ACC112 (cell line): ENCODE data around the gene SBK1.

Experiments used
- H2AFZ ChIP-seq: fragments of 200-600 bp; sonication (generic); one replicate; pipeline ENCODE4 v1.6.0; 2017; ENCODE audit warnings: antibody characterized with exemption, low read length; ENCODE audit not compliant: unreplicated experiment
- H3K27ac ChIP-seq: fragments of 200-600 bp; sonication (generic); 2 replicates; pipeline ENCODE4 v1.5.1; 2014; ENCODE audit warnings: low read depth, mild to moderate bottlenecking, antibody characterized with exemption, low read length, moderate library complexity
- H3K27me3 ChIP-seq: fragments of 200-600 bp; sonication (generic); 2 replicates; pipeline ENCODE4 v1.6.1; 2014; ENCODE audit warnings: mild to moderate bottlenecking, antibody characterized with exemption, low read length, moderate library complexity, mixed read lengths; ENCODE audit not compliant: insufficient read depth
- H3K36me3 ChIP-seq: fragments of 200-600 bp; sonication (generic); 2 replicates; pipeline ENCODE4 v1.6.1; 2016; ENCODE audit warnings: mild to moderate bottlenecking, antibody characterized with exemption, low read length, moderate library complexity, mixed read lengths; ENCODE audit not compliant: insufficient read depth
- H3K4me1 ChIP-seq: fragments of 200-600 bp; sonication (generic); one replicate; pipeline ENCODE4 v1.6.1; 2016; ENCODE audit warnings: low read length, mixed read lengths; ENCODE audit not compliant: insufficient read depth, unreplicated experiment, control insufficient read depth
- H3K4me3 ChIP-seq: fragments of 200-600 bp; sonication (generic); 2 replicates; pipeline ENCODE4 v1.5.1; 2014; ENCODE audit warnings: mild to moderate bottlenecking, low read depth, low read length
- H3K79me2 ChIP-seq: fragments of 200-600 bp; sonication (generic); one replicate; pipeline ENCODE4 v1.6.0; 2016; ENCODE audit warnings: low read length; ENCODE audit not compliant: control insufficient read depth, unreplicated experiment, insufficient read depth

Gene SBK1

DNA sequence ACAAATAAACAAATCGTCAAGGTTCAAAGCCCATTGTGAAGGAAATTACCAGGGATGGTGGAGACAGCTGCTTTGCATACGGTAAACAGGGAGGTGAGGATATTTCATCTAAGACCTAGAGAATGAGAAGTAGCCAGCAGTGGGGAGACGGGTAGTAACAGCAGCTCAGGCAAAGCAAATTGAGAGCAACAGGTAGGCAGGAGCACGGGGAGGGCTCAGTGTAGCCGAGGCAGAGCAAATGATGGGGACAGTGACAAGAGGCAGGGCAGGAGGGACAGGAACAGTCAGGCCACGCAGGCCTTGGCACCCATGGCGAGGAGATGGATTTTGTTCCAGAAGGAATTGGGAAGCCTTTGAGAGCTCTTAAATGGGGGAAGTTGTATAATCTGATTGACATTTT, 29.0 kb upstream of the SBK1 start:
- Histone ChIP-seq H3K27me3 (peaks cover 65% of the 10 kb centered on the region), H2AFZ (no peak overlapping the region), H3K36me3 (no peaks in the 10 kb centered on the region), H3K27ac (no peak overlapping the region), H3K4me1 (no peaks in the 10 kb centered on the region), H3K4me3 (no peak overlapping the region), H3K79me2 (no peaks in the 10 kb centered on the region)

DNA sequence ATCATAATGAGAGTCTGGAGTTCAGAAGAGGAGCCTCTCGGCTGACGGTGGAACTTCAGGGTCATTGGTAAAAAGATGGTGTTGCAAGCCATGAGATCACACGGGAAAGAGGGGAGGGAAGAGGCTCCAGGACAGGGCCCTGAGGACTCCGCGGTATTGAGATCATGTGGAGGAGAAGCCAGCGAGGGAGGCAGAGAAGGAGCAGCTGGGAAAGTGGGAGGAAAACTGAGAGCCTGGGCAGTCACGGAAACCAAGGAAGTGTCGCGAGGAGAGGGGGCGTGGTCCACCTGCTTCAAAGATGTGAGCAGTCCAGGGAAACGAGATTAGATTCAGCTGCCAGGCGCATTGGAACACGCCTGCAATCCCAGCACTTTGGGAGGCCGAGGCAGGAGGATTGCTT, 27.7 kb upstream of the SBK1 start:
- Histone ChIP-seq H3K27ac (no peak overlapping the region), H3K4me3 (no peak overlapping the region), H3K27me3 (peaks cover 53% of the 10 kb centered on the region), H3K4me1 (no peaks in the 10 kb centered on the region), H3K79me2 (no peaks in the 10 kb centered on the region), H3K36me3 (no peaks in the 10 kb centered on the region), H2AFZ (no peak overlapping the region)

DNA sequence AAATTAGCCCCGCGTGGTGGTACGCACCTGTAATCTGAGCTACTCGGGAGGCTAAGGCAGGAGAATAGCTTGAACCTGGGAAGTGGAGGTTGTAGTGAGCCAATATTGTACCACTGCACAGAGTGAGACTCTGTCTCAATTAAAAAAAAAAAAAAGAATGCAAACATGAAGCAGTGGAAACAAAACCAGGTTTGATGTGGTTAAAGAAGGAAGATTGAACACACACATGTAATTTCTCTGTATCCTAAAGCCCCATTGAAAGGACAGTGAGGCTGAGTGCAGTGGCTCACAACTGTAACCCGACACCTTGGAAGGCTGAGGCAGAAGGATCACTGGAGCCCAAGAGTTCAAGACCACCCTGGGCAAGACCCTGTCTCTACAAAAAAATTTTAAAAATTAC, 26.5 kb upstream of the SBK1 start:
- Histone ChIP-seq H3K4me1 (no peaks in the 10 kb centered on the region), H3K27ac (no peak overlapping the region), H2AFZ (no peak overlapping the region), H3K4me3 (no peak overlapping the region), H3K27me3 (peaks cover 42% of the 10 kb centered on the region), H3K36me3 (no peaks in the 10 kb centered on the region), H3K79me2 (no peaks in the 10 kb centered on the region)

DNA sequence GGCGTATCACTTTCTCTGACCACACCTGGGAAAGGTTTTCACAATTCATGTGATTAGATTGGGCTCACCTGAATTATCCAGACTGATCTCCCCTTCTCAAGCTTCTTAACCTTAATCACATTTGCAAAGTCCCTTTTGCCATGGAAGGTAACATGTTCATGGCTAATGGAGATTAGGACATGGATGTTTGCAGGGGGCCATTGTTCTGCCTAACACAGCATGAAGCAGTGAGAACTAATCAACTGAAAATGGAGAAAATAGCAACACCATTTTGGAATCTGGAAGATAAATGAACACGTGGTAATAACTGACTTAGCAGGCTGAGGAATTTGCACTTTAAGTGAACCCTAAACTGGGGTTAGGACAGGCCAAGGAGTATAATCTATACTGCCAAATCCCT, 25.0 kb upstream of the SBK1 start:
- Histone ChIP-seq H3K79me2 (no peaks in the 10 kb centered on the region), H3K27ac (no peak overlapping the region), H3K36me3 (no peaks in the 10 kb centered on the region), H2AFZ (no peak overlapping the region), H3K4me3 (no peak overlapping the region), H3K4me1 (no peaks in the 10 kb centered on the region), H3K27me3 (peaks cover 41% of the 10 kb centered on the region)

DNA sequence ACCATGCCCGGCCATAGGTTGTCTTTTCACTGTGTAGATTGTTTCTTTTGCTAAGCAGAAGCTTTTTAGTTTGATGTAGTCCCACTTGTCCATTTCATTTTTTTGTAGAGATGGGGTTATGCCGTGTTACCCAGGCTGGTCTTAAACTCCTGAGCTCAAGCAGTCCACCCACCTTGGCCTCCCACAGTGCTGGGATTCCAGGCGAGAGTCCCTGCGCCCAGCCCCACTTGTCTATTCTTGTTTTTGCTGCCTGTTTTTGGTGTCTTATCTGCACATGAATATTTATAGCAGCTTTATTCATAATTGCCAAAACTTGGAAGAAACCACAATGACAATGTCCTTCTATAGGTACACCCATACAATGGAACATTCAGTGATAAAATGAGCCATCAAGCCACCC, 18.8 kb upstream of the SBK1 start:
- Histone ChIP-seq H3K27me3 (peaks cover 56% of the 10 kb centered on the region), H3K36me3 (no peaks in the 10 kb centered on the region), H3K4me1 (no peaks in the 10 kb centered on the region), H3K27ac (no peak overlapping the region), H2AFZ (no peak overlapping the region), H3K4me3 (no peak overlapping the region), H3K79me2 (no peaks in the 10 kb centered on the region)

DNA sequence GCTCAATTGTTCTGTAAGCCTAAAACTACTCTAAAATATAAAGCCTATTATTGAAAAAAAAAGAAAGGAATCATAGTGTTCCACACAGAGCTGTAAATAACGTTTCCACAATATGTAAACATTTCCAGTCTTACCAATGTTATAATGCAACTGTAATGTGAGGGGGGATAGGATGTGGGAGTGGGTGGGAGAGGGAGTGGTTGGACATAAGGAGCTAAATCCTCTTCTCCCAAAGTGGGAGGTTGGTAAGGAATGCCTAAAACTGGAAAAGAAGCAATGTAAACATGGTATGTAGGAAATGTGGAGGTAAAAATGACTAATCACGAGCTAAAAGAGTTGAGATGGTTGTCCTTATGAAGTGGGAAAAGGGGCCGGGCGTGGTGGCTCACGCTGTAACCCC, 17.6 kb upstream of the SBK1 start:
- Histone ChIP-seq H3K4me1 (no peaks in the 10 kb centered on the region), H3K4me3 (no peak overlapping the region), H3K27ac (no peak overlapping the region), H2AFZ (no peak overlapping the region), H3K27me3 (peaks cover 56% of the 10 kb centered on the region), H3K36me3 (no peaks in the 10 kb centered on the region), H3K79me2 (no peaks in the 10 kb centered on the region)

DNA sequence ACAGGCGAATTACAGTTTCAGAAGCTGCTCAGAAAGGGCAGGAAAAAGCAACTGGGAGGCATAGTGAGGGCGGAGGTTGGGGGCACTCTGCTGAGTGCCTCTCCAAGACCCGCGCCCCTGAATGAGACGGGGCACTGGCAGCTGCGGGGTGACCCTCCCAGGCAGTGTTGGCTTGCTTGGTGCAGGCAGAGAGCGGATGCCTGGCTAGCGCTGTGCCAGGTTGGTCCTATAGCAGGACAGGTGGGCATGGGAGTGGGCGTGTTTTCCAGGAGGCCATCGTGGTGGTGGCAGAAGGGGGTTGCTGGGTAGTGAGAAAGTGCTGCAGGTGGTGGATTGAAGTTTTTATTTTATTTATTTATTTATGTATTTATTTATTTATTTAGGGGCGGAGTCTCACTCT, 16.0 kb upstream of the SBK1 start:
- H3K36me3 ChIP-seq = no peaks in the 10 kb centered on the region
- no peaks in the 10 kb centered on the region for H3K4me1 ChIP-seq
- H2AFZ ChIP-seq = no peak overlapping the region
- no peaks in the 10 kb centered on the region for H3K79me2 ChIP-seq
- peaks cover 56% of the 10 kb centered on the region for H3K27me3 ChIP-seq
- H3K4me3 ChIP-seq = no peak overlapping the region
- H3K27ac ChIP-seq = no peak overlapping the region

DNA sequence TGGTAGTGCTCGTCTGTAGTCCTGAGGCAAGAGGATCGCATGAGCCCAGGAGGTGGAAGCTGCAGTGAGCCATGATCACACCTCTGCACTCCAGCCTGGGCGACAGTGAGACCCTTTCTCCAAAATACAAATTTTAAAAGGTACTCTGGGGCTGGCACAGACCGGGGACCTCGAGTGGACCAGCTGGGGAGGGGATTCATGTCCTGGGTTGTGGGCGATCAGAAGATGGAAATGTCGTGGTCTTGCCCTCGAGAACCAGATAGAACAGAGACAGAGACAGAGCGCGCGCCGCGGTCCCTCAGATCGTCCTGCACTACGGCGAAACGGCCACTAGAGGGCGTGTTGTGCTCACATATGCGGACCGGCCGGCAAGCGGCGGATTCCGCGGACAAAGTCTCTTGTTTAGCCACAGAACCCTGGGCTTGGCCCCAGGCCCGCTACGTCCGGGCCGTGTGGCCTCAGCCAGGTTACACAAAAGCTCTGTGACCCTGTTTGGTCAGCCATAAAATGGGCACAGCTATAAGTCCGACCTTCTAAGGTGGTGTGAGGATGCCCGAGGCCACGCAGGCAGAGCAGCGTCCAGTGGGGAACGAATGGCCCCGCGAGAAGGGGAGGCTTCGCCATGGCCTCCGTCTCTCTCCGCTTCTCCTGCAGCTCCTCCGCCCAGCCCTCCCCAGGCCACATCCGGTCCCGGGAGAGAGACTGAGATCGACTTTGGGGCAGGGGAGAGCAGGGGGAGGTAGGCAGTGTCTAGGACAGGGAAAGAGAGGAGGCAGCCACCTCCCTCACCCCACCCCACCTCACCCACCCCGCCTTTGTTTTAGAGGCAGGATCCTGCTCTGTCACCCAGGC, 14.6 kb upstream of the SBK1 start:
- Histone ChIP-seq H3K27ac (no peak overlapping the region), H3K4me3 (peak overlapping the region; percentile 80)

DNA sequence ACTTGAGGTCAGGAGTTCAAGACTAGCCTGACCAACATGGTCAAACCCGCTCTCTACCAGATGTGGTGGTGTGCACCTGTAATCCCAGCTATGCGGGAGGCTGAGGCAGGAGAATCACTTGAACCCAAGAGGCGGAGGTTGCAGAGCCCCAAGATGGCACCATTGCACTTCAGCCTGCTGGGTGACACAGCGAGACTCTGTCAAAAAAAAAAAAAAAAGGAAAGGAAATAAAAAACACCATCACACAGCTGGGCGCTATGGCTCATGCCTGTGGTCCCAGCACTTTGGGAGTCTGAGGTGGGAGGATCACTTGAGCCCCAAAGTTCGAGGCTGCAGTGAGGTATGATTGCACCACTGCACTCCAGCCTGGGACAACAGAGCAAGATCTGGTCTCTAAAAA, 13.3 kb upstream of the SBK1 start:
- Histone ChIP-seq H3K27ac (no peak overlapping the region), H3K79me2 (no peaks in the 10 kb centered on the region), H3K4me1 (no peaks in the 10 kb centered on the region), H2AFZ (no peak overlapping the region), H3K27me3 (peaks cover 49% of the 10 kb centered on the region), H3K4me3 (no peak overlapping the region), H3K36me3 (no peaks in the 10 kb centered on the region)

More for the DNA sequence above, 14.6 kb upstream of the SBK1 start:
- no peaks in the 10 kb centered on the region for H3K4me1 ChIP-seq
- H3K79me2 ChIP-seq = no peaks in the 10 kb centered on the region
- H2AFZ ChIP-seq = peak overlapping the region; percentile 99
- peaks cover 57% of the 10 kb centered on the region for H3K27me3 ChIP-seq
- no peaks in the 10 kb centered on the region for H3K36me3 ChIP-seq

DNA sequence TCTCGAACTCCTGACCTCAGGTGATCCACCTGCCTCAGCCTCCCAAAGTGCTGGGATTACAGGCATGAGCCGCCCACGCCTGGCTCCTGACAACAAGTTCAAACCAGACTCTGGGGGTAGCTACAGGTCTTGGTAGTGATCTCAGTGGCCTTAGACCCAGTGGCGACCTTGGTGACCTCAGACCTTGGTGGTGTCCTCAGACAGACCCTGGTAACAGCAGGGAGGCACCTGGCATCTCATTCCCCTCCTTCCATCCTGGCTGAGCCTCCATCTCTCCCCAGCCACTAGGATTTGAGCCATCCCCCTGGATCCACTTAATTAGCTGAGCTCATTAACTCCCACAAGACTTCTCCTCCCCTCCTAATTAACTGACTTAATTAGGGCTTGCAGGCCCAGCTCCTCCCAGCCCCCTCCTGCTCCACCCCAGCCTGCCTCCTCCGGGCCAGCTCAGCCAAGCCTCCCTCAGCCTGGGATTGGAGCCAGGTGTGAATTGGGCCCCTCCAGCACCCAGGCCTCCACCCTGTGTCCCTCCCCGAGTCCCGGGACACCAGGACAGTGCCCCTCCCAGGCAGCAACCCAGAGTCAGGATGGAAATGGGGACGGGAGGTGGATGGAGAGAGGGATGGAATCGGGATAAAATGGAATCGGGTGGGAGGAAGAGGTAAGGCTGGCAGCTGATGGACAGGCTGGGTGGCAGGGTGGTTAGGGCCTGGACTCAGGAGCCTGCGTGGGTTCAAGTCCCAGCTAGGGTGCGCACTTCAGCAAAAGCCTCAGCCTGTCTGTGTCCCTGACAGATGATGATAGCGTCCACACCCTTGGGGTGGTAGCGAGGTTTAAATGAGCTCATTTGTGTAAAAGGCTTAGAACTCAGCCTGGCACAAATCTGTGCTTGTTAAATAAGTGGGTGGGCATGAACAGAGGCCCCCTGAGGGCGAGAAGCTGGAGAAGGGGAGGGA, 11.2 kb upstream of the SBK1 start:
- no peaks in the 10 kb centered on the region for H3K36me3 ChIP-seq
- H3K4me1 ChIP-seq = no peaks in the 10 kb centered on the region
- no peak overlapping the region for H2AFZ ChIP-seq
- no peak overlapping the region for H3K27ac ChIP-seq
- no peaks in the 10 kb centered on the region for H3K79me2 ChIP-seq
- peaks cover 40% of the 10 kb centered on the region for H3K27me3 ChIP-seq
- H3K4me3 ChIP-seq = no peak overlapping the region
